ENCODE data around the gene CNGA1.
A peak's percentile ranks its signal among the peaks of the same experiment; 100 is the strongest.

The CNGA1 gene

GRCh38 chr4:48016141-48017107, at the start of gene CNGA1, which contains the start of gene NIPAL1:
CNGA1 (minus strand) TSS chr4:48016681; CDS start chr4:47952689, 63,992 bp downstream.
NIPAL1 (plus strand) TSS chr4:48016772; CDS start chr4:48016840, 68 bp downstream.
- peak within 1 kb of the TSS; percentile 43 for H3K27ac ChIP-seq
- TF ChIP-seq ZFX (IDR thresholded peaks at IDR 0.05; ENCODE audit: borderline replicate concordance) (no peak), CTCF (IDR thresholded peaks at IDR 0.05) (peak; percentile 46)

GRCh38 chr4:48065587-48066052, 49.1 kb upstream of the CNGA1 start:
- H3K27ac ChIP-seq = no peak overlapping the region
- no peak for TF ChIP-seq CTCF (IDR thresholded peaks at IDR 0.05)
- TF ChIP-seq ZFX (IDR thresholded peaks at IDR 0.05; ENCODE audit: borderline replicate concordance) = no peak

GRCh38 chr4:48064349-48064748, 47.9 kb upstream of the CNGA1 start:
- no peak for TF ChIP-seq ZFX (IDR thresholded peaks at IDR 0.05; ENCODE audit: borderline replicate concordance)
- TF ChIP-seq CTCF (IDR thresholded peaks at IDR 0.05) = no peak
- no peak overlapping the region for H3K27ac ChIP-seq

- TF ChIP-seq CTCF (IDR thresholded peaks at IDR 0.05) (no peak), ZFX (IDR thresholded peaks at IDR 0.05; ENCODE audit: borderline replicate concordance) (no peak)
- H3K27ac ChIP-seq = no peak overlapping the region
Measured at GRCh38 chr4:48058617-48059530, 42.4 kb upstream of the CNGA1 start.

GRCh38 chr4:48051078-48051477, 34.6 kb upstream of the CNGA1 start:
- TF ChIP-seq CTCF (IDR thresholded peaks at IDR 0.05) (no peak), ZFX (IDR thresholded peaks at IDR 0.05; ENCODE audit: borderline replicate concordance) (no peak)

GRCh38 chr4:48049483-48049882, 33.0 kb upstream of the CNGA1 start:
- H3K27ac ChIP-seq = no peak overlapping the region
- TF ChIP-seq ZFX (IDR thresholded peaks at IDR 0.05; ENCODE audit: borderline replicate concordance) (no peak), CTCF (IDR thresholded peaks at IDR 0.05) (no peak)

More at GRCh38 chr4:48051078-48051477, 34.6 kb upstream of the CNGA1 start:
- H3K27ac ChIP-seq = no peak overlapping the region
